NCI-H1092 treated with DMSO at 0.1 percent for 48 hours (cell line): Measurements from ENCODE around the gene PACS1.
"Not testable (repeated sequence)": the region's sequence is repeated elsewhere in the genome, so short reads cannot be mapped to it uniquely, and the experiment has no call there.

Source experiments
- DNase-seq: peaks from one replicate; lab custom pipeline; 2025; lab: John Stamatoyannopoulos, UW

Gene PACS1

DNA sequence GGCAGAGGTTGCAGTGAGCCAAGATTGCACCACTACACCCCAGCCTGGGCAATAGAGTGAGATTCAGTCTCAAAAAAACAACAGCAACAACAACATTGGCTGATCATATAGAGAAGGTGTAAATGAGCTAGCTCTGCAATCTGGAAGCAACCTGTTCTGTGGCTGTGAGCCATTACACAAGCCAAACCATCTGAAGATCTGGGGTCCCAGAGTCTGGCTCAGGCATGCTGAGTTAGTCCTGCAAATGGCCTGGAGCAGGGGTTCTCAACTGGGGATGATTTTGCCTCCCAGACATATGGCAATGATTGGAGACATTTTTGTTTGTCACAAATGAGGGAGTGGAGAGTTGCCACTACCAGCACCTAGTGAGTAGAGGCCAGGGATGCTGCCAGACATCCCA, 156.0 kb downstream of the PACS1 start:
- no peak for DNase-seq

DNA sequence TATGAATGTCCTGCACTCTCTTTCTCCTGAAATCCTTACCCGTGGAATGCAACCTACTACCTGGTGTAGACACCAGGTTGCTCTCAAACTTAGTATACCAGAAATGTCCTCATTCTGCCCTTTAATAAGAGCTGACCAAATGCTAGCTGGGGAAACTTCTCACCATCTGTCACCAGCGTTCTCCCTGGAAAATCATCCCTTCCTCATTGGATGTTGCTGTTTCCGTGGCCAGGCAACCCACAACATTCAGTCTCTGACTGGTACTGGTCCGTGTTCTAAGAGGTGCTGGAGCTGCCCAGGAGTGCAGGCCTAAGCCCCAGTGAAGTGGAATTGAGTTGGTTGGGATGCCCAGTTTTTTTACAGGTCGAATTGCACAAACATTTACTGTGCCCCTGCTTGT, 157.6 kb downstream of the PACS1 start:
- no peak for DNase-seq

DNA sequence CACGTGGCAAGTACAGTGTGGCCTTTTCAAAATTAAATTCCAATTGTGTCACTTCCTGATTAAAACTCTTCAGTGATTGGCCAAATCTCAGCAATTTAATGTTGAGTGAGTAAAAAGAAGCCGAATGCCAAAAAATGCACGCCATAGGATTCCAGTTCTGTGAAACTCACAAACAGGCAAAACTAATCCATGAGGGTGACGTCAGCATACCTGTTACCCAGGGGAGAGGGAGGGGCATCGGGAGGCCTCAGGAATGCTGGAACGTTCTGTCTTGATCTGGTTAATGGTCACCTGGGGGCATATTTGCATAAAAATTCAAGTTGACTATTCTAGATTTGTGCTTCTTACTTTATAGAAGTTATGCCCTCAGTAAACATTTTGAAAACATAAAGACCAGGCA, 158.4 kb downstream of the PACS1 start:
- no peak for DNase-seq

DNA sequence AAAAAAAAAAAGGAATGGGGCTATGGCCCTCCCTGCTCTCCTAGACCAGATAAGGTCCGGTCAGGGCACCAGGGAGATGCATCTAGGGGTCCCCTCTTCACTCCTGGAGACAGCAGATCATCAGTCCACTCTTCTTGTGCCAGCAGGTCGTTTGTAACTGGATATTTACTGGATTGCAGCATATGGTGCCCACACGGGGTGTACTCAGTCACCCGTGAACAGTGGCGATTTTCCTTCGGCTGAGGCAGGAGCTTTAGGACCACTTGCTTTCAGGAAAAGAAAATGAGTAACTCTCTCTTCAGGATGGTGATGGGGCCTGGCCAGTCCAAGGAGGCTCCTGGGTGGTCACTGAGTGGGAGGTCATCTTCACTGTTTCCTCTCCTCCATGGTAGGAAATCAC, 160.1 kb downstream of the PACS1 start:
- DNase-seq, result no peak

DNA sequence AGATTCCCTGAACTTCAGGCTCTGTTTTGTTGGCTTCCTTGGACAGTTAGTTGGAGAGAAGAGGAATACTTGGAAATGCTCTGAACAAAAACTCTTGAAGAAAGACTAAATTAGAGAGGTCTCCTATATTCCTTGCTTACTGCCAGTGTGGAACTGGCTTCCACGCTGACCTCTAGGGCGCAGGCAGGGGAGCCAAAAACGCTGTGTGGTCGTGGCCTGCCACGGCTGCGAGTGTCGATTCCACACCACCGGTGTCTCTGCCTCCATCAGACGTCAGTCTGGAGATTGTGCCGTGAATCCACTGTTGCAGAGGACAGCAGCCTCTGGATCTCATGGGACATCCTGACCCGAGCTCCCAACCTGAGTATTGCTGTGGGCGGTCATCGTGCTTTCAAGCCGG, 160.9 kb downstream of the PACS1 start:
- no peak for DNase-seq

DNA sequence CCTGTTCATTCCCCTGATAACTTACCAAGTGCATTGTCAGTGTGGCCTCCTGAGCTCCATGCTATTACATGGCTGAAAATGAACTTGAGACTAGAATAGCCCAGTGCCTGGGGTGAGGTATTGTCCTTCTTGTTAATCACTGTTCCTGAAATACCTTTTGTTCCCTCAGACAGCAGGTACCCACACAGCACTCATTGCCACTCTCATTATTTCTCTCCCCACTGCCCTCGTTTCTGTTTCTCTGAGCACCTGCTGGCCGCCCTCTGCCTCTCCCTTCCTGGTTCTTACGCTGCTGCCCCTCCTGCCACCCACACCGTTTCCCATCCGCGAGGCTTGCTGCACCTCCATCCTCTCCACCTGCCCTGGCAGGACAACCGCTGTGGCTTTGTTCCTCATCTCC, 161.5 kb downstream of the PACS1 start:
- DNase-seq, result peak; percentile 32

DNA sequence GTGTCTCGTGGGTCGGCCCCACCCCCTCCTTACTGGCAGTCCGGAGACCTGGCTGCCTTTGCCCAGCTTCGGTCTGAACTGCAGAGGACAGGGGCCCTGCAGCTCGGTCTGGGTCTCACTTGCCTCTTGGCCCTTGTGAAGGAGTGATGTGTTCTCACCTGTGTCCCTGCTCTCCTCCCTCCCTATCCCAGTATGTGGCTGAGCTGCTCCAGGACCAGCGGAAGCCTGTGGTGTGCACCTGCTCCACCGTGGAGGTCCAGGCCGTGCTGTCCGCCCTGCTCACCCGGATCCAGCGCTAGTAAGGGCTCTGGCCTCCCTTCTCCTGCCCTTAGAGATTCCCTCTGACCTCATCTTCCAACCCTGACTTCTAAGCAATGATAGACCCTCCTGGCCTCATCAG, 162.7 kb downstream of the PACS1 start:
- DNase-seq, result no peak

DNA sequence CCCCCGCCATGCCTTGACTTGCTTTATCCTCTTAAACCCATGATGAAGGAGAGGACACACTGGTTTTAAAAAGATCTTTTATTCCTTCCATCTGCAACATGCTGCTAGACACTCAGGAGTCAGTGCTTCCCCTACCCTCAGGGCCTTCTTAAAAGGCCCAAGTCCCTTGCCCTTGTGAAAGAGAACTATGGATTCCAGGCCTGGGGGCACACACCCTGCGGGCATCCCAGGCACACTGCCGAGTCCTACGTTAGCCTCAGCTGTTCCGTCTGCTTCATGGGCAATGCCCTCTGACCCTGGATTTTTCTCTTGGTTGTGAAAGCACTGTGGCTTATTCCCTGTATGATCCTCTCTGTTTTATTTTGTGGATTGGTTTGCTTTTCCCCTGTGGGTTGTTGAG, 163.2 kb downstream of the PACS1 start:
- DNase-seq, result no peak

DNA sequence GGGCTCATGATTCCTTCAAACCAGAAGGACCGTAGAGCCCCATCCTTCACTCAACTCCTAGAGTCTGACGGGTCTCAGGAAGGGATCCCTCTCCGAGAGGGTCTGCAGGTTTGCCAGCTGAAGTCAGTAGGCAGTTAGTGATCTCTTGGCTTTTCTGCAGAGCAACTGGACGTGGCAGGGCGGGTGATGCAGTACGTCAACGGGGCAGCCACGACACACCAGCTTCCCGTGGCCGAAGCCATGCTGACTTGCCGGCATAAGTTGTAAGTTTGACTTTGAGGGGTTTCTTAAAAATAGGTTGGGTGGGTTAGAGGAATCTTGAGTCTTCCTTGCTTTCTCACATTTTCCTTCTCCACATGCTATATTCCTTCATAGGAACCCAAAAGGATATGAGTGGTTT, 165.1 kb downstream of the PACS1 start:
- DNase-seq, result no peak

DNA sequence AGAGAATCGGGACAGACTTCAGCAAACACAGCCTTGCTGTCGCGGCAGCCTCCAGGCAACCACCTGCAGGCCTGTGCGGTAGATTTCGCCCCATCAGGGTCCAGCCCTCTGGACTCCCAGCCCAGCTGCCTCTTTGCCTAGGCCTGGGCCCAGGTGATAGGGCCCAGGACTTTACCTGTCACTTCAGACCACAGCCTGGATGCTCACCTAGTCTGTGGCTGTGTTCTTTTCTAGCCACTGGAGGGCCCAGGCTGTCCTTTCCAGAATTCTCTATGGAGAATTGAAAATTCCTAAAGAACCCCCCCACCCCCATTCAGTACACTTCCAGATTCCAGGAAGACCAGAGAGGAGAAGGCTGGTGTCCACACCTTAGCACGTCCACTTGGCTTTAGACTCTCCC, 167.8 kb downstream of the PACS1 start:
- no peak for DNase-seq

DNA sequence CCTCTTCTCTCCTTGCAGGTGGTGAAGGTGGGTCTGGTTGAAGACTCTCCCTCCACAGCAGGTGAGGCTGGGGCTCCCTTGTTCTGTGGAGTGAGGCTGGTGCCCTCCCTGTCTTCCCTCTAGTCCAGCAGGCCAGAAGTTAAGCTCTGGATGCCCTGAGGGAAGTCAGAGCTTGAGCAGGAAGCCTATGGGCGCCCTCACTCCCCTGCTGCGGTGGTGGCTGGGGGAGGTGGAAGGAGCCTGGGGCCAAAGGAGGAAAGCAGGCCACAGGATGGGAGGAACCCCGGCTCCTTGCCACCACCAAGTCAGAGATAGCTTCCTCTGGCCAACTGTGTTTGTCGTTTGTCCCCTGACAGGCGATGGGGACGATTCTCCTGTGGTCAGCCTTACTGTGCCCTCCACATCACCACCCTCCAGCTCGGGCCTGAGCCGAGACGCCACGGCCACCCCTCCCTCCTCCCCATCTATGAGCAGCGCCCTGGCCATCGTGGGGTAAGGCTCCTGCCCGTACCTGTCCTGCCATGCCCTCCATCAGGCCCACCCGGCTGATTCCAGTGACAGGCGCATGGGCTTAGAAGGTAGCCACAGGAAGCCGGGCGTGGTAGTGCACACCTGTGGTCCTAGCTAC, 168.8 kb downstream of the PACS1 start:
- DNase-seq, result no peak

DNA sequence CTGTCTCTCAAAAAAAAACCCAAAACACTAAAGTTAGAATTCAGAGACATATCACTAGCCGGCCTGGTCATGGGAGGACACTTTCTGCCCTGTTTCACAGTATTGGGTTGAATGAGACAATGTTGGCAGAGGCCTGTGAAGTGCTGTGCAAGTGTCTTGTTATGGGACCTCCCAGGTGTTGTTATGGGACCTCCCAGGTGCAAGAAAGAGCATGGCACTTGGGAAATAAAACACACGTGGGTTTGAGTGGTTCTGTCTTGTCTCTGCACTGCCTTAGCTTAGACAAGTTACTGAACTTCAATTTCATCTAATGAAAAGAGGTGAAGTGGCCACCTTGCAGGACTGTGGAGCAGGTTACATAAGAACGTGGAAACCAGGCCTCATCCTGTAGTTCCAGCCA, 169.4 kb downstream of the PACS1 start:
- no peak for DNase-seq

DNA sequence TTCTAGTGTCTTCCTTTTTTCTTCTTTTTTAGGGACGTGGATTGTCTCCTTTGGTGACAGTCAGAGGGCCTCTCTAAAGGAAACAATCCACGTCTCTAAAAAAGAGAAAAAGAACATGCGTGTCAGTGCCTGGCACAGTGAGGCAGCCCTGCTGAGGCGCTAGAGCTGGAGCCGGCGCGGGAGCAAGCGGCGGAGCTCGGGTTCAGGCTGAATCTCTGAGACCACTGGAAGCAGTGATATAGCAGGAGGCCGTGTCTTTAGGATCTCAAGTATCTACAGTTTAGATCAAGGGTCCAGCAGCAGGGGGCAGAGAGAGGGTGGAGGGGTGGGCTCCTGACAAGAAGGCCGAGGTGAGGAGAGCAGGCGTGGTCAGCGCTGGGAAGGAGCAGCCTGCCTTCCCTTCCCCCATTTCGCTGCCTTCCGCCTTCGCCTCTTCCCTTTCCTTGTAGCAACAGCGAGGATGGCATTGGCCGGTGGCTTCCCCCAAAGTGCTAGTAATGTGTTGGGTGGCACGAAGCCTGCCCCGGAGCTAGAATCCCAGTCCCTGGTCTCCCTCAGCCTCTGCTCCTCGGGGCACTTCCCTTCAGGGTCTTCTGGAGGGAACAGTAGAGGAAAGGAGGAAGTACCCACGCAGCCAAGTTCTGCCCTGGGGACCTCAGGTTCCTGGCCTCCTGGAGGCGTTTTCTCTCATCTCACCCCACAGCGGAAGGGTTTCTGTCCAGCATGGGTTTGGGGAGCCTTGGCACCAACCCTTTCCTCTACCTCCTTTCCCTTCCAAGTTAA, 170.1 kb downstream of the PACS1 start:
- no peak for DNase-seq

DNA sequence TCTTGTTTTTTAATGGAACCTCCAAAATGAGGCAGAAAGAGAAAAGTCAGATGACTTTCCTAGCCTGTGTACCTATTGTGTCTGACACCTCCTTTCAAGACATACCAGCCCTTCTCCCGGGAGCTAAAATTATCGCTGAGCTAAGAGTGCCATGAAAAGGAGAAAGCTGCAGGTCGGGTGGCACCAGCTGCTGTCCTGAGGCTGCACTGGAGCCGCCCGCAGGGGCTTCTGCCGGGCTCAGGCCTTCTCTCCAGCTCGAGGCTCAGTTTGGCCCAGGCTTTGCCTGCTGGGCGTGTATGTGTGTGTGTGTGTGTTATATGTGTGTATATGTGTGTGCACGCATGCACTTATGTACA, 170.7 kb downstream of the PACS1 start:
- DNase-seq, result no peak

DNA sequence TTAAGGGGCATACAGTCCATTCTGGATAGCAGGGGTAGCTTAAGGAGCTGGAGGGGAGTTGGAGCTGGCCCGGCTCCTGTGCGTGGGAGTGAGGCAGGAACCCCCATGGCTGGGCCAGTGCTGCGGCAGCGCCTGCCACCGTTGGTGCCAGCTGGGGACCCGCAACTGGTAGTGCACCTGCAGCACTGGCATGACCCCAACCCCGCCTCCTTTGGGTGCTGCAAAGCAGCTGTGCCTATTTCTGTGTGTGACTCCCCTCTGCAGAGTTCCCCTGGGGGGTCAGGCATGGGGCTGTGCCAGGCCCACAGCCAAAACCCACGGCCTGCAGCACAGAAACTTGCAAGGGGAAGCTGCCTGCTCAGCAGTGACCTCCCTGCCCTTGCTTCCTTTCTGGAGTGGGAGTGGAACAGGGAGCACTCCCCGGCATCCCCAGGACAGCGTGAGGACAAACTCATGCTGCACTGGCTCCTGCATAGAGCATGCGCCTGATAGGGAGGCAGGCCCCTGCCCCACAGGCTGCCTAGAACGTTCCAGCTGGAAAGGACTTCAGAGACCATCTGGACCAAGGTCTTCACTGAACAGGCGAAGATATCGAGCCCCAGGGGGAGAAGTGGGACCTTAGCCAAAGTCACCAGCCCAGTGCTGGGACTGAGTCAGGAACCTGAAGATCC, 172.2 kb downstream of the PACS1 start:
- DNase-seq, result no peak

DNA sequence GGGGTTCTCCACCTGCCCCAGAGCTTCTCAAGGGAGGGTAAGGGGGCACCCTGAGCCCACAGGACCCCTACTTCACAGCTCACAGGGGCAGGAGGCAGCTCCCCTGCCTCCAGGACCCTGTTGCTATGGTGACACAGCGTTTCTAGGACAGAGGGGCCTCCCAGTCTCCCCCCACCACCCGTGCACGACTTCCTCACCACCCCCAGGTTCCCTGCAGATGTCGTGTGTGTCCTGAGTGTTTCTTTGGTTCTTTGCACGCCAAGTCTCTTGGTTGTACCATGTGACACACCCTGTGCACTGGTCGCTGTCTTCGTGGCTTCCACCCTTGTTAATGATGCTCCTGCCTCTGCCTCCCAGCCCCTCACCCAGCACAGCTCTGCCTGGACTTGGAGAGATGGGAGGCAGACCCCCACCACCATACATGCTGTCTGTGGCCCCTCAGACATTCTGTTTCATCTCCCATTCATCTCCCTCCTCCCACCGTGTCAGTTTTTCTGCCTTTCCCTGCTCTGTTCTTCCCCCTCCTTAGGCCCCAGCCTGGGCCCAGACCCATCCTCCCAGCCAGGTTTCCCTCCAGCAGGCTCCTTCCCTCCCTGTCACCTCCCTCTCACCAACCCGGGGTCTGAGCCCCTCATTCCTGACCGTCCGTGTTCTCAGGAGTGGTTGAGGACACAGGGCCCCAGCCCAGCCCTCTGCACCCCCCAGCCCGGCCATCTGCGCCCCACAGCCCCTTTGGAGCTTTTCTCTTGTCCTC, 173.9 kb downstream of the PACS1 start:
- no peak for DNase-seq

DNA sequence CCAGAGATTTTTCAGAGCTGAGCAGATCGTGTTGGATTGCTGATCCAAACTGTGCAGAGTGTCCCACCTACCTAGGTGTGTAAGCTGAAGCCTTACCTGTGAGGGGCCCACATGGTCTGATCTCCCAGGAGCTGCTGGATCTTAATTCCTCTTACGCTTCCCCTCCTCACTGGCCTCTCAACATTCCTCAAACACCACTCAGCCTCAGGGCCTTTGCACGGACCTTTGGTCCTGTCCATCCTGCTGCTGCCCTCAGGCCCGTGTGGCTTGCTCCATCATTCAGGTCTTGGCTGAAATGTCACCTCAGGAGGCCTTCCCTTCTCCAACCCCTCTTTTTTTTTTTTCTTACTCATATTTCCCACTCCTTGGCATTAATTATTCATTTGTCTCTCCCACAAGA, 177.2 kb downstream of the PACS1 start:
- DNase-seq, result no peak

DNA sequence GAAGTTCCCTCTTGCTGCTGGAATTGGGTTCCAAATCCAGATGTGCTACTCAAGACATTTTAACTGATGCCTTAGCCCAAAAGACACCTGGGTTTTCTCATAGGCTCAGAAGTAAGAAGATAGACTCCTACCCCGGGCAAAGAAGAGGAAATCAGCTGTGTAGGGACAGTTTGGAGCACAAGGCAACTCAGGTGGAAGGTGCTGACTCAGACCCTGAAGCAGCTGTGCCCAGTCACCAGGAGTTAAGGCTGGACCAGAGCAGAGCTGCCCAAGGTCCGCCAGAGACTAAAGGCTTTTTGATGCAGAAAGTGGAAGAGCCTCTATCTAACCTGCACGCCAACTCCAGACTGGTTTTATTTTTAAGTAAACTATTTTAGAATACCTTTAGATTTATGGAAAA, 177.7 kb downstream of the PACS1 start:
- no peak for DNase-seq

DNA sequence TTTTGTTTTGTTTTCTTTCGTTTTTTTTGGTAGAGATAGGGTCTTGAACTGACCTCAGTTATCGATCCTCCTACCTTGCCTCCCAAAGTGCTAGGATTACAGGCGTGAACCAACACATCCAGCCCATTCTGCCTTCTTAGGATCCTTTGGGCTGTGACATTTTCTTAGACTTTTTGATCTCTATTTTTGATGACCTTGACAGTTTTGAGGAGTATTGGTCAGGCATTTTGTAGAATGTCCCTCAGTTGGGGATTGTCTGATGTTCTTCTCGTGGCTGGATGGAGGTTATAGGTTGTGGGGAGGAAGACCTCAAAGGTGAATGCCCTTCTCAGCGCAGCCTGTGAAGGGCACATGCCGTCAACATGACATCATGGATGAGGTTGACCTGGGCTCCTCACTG, 178.8 kb downstream of the PACS1 start:
- no peak for DNase-seq

DNA sequence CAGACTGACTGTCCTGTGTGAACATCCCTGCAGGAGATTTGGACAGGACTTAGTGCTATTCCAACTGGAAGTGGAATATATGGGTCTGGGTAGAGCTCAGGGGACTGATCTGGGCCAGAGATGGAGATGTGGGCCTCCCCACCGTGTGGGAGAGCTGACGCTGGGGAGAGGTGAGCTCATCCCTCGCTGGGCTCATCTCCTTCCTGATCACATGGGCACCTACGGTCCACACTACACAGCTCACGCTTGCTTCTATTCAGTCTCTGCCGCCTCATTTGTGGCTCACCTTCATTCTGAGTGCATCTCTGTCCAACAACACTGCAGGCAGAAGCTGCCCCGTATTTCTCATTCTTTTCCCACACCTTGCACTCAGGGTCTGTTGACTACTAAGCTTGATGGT, 181.7 kb downstream of the PACS1 start:
- no peak for DNase-seq

DNA sequence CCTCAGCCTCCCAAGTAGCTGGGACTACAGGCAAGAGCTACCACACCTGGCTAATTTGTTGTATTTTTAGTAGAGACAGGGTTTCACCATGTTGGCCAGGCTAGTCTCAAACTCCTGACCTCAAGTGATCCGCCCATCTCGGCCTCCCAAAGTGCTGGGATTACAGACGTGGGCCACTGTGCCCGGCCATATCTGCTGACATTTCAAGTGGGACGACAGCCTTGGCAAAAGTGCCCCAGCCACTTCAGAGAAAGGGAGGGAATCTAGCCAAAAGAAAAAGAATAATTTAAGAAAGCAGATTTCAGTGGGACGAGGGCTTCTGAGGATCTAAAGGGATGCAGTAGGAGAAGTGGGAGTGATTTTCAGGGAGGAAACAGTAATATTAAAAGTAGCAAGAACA, 183.0 kb downstream of the PACS1 start:
- not testable (repeated sequence) for DNase-seq

DNA sequence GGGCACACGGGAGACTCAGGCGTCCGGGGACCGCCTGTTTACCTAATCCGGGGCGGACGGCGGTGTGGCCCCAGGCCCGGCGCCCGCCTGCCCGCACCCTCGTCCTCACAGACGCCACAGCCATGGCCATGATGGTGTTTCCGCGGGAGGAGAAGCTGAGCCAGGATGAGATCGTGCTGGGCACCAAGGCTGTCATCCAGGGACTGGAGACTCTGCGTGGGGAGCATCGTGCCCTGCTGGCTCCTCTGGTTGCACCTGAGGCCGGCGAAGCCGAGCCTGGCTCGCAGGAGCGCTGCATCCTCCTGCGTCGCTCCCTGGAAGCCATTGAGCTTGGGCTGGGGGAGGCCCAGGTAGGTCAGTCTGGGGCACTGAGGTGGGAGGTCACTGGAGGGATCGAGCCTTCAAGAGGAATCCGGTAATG, 188.4 kb downstream of the PACS1 start:
- no peak for DNase-seq

DNA sequence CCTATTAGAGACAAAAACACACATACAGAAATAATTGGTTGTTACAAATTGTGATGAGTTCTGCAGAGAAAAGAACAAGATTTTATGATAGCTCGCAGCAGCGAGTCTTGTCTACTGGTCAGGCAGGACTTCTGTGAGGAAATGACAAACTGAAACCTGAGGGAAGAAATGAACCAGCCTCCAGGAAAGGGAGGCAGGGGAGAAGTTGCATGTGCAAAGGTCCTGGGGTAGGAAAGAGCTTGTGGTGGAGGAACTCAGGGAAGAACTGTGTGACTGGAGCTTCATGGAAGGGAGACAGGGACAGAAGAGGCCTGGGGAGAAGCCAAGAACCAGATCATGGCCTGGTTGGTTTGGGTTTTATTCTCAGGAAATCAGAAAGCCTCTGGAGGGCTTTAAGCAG, 189.2 kb downstream of the PACS1 start:
- no peak for DNase-seq
